ENCODE results near the gene TIAM1. TPM values are rescaled to one million over a fixed set of nuclear protein-coding genes. Genes with fewer than 3 reads are reported as not detected.

TIAM1 gene
- polyA plus RNA-seq, 1 experiment: 0.11 TPM

DNA sequence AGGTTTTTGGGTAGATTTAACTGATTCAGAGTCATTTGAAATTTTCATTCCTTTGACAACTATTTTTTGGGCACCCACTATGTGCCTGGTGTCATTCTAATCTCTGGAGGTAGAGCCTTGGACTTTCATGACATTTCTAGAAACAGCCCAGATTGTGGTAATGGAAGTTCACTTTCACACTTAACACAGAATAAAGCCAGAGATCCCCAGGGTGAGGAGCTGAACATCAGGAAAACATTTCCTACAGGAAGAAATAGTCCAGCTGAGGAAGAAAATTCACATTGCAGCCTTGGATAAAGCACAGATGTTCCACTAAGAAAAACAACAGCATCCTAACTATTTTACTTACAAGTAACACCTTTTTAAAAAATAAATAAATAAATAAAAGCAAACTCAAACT, 203.4 kb downstream of the TIAM1 start:
- Histone ChIP-seq H3K36me3 (ENCODE audit: control insufficient read depth, insufficient read depth, low read length) (no peaks in the 10 kb centered on the region), H3K27me3 (ENCODE audit: control insufficient read depth, insufficient read depth, low read length) (no peaks in the 10 kb centered on the region), H3K4me3 (ENCODE audit: low read depth, low read length) (no peak overlapping the region)
- no peak for TF ChIP-seq CTCF (IDR thresholded peaks at IDR 0.05; ENCODE audit: insufficient read depth, low read depth, low read length)
- POLR2A ChIA-PET: no interaction called here
- DNase-seq (ENCODE audit: low read depth): no peak
- CTCF ChIA-PET: no interaction called here

DNA sequence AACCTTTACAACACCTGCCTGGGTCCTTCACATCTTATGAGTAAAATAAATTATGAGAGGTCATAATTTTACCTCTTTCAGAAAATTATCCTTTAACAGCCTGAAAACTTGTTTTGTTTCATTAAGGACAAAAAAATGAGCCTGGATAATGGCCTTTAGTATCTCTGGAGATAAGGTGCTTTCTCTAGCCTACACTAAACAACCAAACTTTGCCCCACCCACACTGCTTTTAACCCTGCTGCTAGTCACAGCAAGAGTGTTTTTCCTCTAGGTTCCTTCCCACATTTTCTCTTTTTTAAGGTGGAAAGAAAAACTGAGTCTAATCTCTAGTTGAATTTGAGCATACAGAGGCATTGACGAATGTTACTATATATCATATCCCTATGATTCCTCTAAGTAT, 204.0 kb downstream of the TIAM1 start:
- no peak overlapping the region for H3K4me3 ChIP-seq (ENCODE audit: low read depth, low read length)
- CTCF ChIA-PET: no interaction called here
- no peak for TF ChIP-seq CTCF (IDR thresholded peaks at IDR 0.05; ENCODE audit: insufficient read depth, low read depth, low read length)
- POLR2A ChIA-PET: no interaction called here
- DNase-seq (ENCODE audit: low read depth): no peak
- no peaks in the 10 kb centered on the region for H3K36me3 ChIP-seq (ENCODE audit: control insufficient read depth, insufficient read depth, low read length)
- no peaks in the 10 kb centered on the region for H3K27me3 ChIP-seq (ENCODE audit: control insufficient read depth, insufficient read depth, low read length)

- no peak for DNase-seq (ENCODE audit: low read depth)
- ChIA-PET CTCF (no interaction called here), POLR2A (no interaction called here)
- TF ChIP-seq CTCF (IDR thresholded peaks at IDR 0.05; ENCODE audit: insufficient read depth, low read depth, low read length): no peak
- no peaks in the 10 kb centered on the region for H3K36me3 ChIP-seq (ENCODE audit: control insufficient read depth, insufficient read depth, low read length)
- no peak overlapping the region for H3K4me3 ChIP-seq (ENCODE audit: low read depth, low read length)
- H3K27me3 ChIP-seq (ENCODE audit: control insufficient read depth, insufficient read depth, low read length): no peaks in the 10 kb centered on the region
Observed at GRCh38 chr21:31137960-31138359, 206.1 kb downstream of the TIAM1 start.

DNA sequence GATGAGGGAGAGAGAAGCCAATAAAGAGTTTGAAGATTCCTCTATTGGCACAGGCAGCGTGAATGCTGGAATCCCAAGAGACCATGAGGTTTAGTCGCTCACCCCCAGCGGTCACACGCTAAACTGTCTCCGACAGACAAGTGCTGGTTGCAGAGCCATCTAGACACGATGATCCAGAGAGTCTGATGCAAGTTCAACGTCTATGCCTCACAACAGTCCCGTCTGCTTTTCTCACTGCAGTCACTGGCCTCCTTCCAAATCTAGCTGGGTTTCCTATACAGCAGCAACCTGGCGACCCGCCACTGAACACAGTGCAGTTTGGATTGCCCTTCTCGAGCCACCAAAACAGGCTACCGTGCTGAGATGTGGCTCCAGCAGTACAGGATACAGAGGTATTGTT, 207.2 kb downstream of the TIAM1 start:
- TF ChIP-seq CTCF (IDR thresholded peaks at IDR 0.05; ENCODE audit: insufficient read depth, low read depth, low read length): no peak
- CTCF ChIA-PET: no interaction called here
- no peak for DNase-seq (ENCODE audit: low read depth)

GRCh38 chr21:31135531-31136184, 208.4 kb downstream of the TIAM1 start:
- no peak for DNase-seq (ENCODE audit: low read depth)
- Histone ChIP-seq H3K36me3 (ENCODE audit: control insufficient read depth, insufficient read depth, low read length) (no peaks in the 10 kb centered on the region), H3K27me3 (ENCODE audit: control insufficient read depth, insufficient read depth, low read length) (no peaks in the 10 kb centered on the region), H3K4me3 (ENCODE audit: low read depth, low read length) (no peak overlapping the region)
- no peak for TF ChIP-seq CTCF (IDR thresholded peaks at IDR 0.05; ENCODE audit: insufficient read depth, low read depth, low read length)
- CTCF ChIA-PET: no interaction called here
- POLR2A ChIA-PET: no interaction called here

More for the DNA sequence above, 207.2 kb downstream of the TIAM1 start:
- Histone ChIP-seq H3K36me3 (ENCODE audit: control insufficient read depth, insufficient read depth, low read length) (no peaks in the 10 kb centered on the region), H3K27me3 (ENCODE audit: control insufficient read depth, insufficient read depth, low read length) (no peaks in the 10 kb centered on the region), H3K4me3 (ENCODE audit: low read depth, low read length) (no peak overlapping the region)
- POLR2A ChIA-PET: no interaction called here
